Testis (tissue), 2 donors: ENCODE results near the gene CRYZ.

Experiments
- CTCF ChIP-seq, 3 experiments: fragments of 450-650 bp in 2 of 3; fragments of 200-600 bp in 1 of 3; sonication (generic) in 1 of 3; IDR thresholded peaks; one replicate each; pipeline ENCODE4 v1.5.1; 2016 to 2019; ENCODE audit warnings: antibody characterized with exemption in 3 of 3, mild to moderate bottlenecking in 2 of 3, moderate library complexity in 1 of 3
- POLR2A ChIP-seq: fragments of 450-650 bp; IDR thresholded peaks from one replicate; pipeline ENCODE4 v1.6.1; 2017; ENCODE audit warnings: antibody characterized with exemption, mild to moderate bottlenecking, moderate library complexity

GRCh38 chr1:74713849-74714248 is 19.0 kb downstream of the CRYZ start:
- no peak for TF ChIP-seq CTCF (IDR thresholded peaks at IDR 0.05)
- no peak for TF ChIP-seq POLR2A
